Adrenal gland (tissue), 12 donors: ENCODE results near the gene FAHD1. TPM values are rescaled to one million over a fixed set of nuclear protein-coding genes. Genes with fewer than 3 reads are reported as not detected.

ENCODE experiments used
- DNase-seq, 7 donors: peaks; one replicate each; pipeline ENCODE4 v3.0.0-alpha.2; 2019 to 2020
- H3K27ac ChIP-seq, 5 donors: fragments of 200-600 bp; sonication (generic) in 4 of 5; 1 replicate in 3 of 5; 2 replicates in 2 of 5; pipeline versions ENCODE4 v1.5.1 to v1.8.0; 2016 to 2020; ENCODE audit warnings: mild to moderate bottlenecking in 1 of 5
- H3K27me3 ChIP-seq: fragments of 200-600 bp; 2 replicates; pipeline ENCODE4 v1.8.0; 2021
- H3K36me3 ChIP-seq, 2 donors: fragments of 200-600 bp; replicated peaks in 1 of 2; 1 replicate in 1 of 2; 2 replicates in 1 of 2; pipeline versions ENCODE4 v1.5.1 to v1.8.0; 2018 to 2022
- H3K4me1 ChIP-seq, 2 donors: fragments of 200-600 bp; replicated peaks in 1 of 2; 1 replicate in 1 of 2; 2 replicates in 1 of 2; pipeline versions ENCODE4 v1.5.1 to v1.8.0; 2018 to 2021
- H3K4me3 ChIP-seq, 4 donors: fragments of 200-600 bp; sonication (generic) in 3 of 4; one replicate each; pipeline ENCODE4 v1.5.1; 2016 to 2018
- H3K9me3 ChIP-seq, 3 donors: fragments of 200-600 bp; sonication (generic) in 1 of 3; replicated peaks in 1 of 3; 1 replicate in 2 of 3; 2 replicates in 1 of 3; pipeline versions ENCODE4 v1.5.1 to v1.8.0; 2016 to 2021
- CTCF ChIP-seq, 6 experiments: fragments of 450-650 bp in 4 of 6; fragments of 200-600 bp in 2 of 6; sonication (generic) in 1 of 6; IDR thresholded peaks; 1 replicate in 5 of 6; 2 replicates in 1 of 6; pipeline versions ENCODE4 v1.5.1 to v1.8.0; 2016 to 2021; ENCODE audit warnings: antibody characterized with exemption in 6 of 6, mild to moderate bottlenecking in 2 of 6, moderate library complexity in 1 of 6
- POLR2A ChIP-seq, 2 donors: fragments of 450-650 bp; IDR thresholded peaks; one replicate each; pipeline ENCODE4 v1.6.1; 2017; ENCODE audit warnings: antibody characterized with exemption in 2 of 2, mild to moderate bottlenecking in 2 of 2, moderate library complexity in 1 of 2
- WGBS, 4 donors: extraction: QIAGEN DNeasy Blood & Tissue Kit in 2 of 4; methylation state at CpG; one replicate each; pipeline versions ENCODE4 v1.1.5 to v1.1.7; 2013 to 2017; 5-methylcytosine and 5-hydroxymethylcytosine counted together
- intact Hi-C, 2 donors: fragments of 100-400 bp; cut with DNase I; formaldehyde crosslinking; loops; one replicate each; pipeline versions ENCODE4 v1.14.1 to v1.15.0; 2022 to 2023
- polyA plus RNA-seq, 3 donors: library from polyadenylated mRNA; stranded (reverse); fragments of 200-250 nt in 2 of 3; fragments of 350-450 nt in 1 of 3; fragmentation: Illumina TruSeq in 1 of 3; extraction: RNeasy Lipid Tissue Mini Kit (QIAGEN cat#74804) in 1 of 3; gene quantifications; one replicate each; pipeline ENCODE4 v1.2.3, GENCODE V29; 2013 to 2014
- total RNA-seq, 9 donors: library from RNA; depleted of rRNA in 4 of 9; stranded (reverse); fragments of >200 nt in 4 of 9; fragments of 120-200 nt in 1 of 9; fragmentation: NEBNext Ultra II Directional in 1 of 9; extraction: Animal tissue kit (Norgen Biotek cat#: 25700) in 1 of 9; gene quantifications; one replicate each; pipeline versions ENCODE4 v1.1.0 to v1.2.4, GENCODE V29; 2013 to 2023
- donor health status: healthy with polysubstance abuse.
- donor health status: Bipolar disorder and iron deficiency.
- donor health status: DM: yes; HTN: yes; CAD: no.
- donor health status: DM: no; HTN: no; CAD: no.
- donor health status: DM: no; HTN: no; CAD: no.
- donor health status: DM: yes; HTN: yes; CAD: no.

The FAHD1 gene
- total and polyA plus RNA-seq, 12 donors: 15.2 to 140 (median 51.1) TPM

- Histone ChIP-seq H3K27me3 (no peaks in the 10 kb centered on the region), H3K4me3 (peak overlapping the region in 3 of 4 donors; percentile 30 to 97 (median 59)), H3K36me3 (peaks cover 0 to 16% of the 10 kb centered on the region in 2 donors), H3K4me1 (peaks cover 40 to 59% of the 10 kb centered on the region in 2 donors), H3K27ac (peak overlapping the region; percentile 35 to 98 (median 86)), H3K9me3 (no peaks in the 10 kb centered on the region)
- WGBS, 4 donors: 1 to 11% (median 6%) methylated on average over 13 to 96 of the region's 96 CpGs
- TF ChIP-seq POLR2A (IDR thresholded peaks at IDR 0.05): no peak
- TF ChIP-seq CTCF (IDR thresholded peaks at IDR 0.05): peak in 2 of 6 experiments; percentile 17 to 31
- intact Hi-C loops: loop anchor here in 1 of 2 donors (5.0 kb wide), 1 partner anchor 54 kb away; the partner anchor contains the start of genes EME2, MRPS34 and NME3
- DNase-seq: peak in 4 of 7 donors; percentile 62 to 77 (median 66)
Observed at GRCh38 chr16:1825864-1826690, 929 bp upstream of the FAHD1 start.

GRCh38 chr16:1828645-1829410 is 1.8 kb downstream of the FAHD1 start:
- WGBS, 4 donors: 75 to 81% (median 76%) methylated on average over 10 to 11 of the region's 11 CpGs
- H3K4me3 ChIP-seq: no peak overlapping the region
- intact Hi-C loops: loop anchor here in 1 of 2 donors (5.0 kb wide), 1 partner anchor 57 kb away; the partner anchor contains the start of genes EME2, MRPS34 and NME3

GRCh38 chr16:1830213-1830612 is 3.2 kb downstream of the FAHD1 start:
- Histone ChIP-seq H3K4me1 (peaks cover 31 to 40% of the 10 kb centered on the region in 2 donors), H3K9me3 (no peaks in the 10 kb centered on the region), H3K36me3 (no peaks in the 10 kb centered on the region), H3K27me3 (no peaks in the 10 kb centered on the region), H3K27ac (peak overlapping the region in 1 of 5 donors; percentile 75), H3K4me3 (no peak overlapping the region)
- TF ChIP-seq CTCF (IDR thresholded peaks at IDR 0.05) (no peak), POLR2A (IDR thresholded peaks at IDR 0.05) (no peak)
- WGBS, 4 donors: 30 to 55% (median 41%) methylated on average over 3 of the region's 3 CpGs
- DNase-seq: peak in 1 of 7 donors; percentile 56
- intact Hi-C loops: no loop called here

More at GRCh38 chr16:1828645-1829410, 1.8 kb downstream of the FAHD1 start:
- Histone ChIP-seq H3K27me3 (no peaks in the 10 kb centered on the region), H3K4me1 (peaks cover 40 to 54% of the 10 kb centered on the region in 2 donors), H3K36me3 (no peaks in the 10 kb centered on the region), H3K27ac (peak overlapping the region in 1 of 5 donors; percentile 9), H3K9me3 (no peaks in the 10 kb centered on the region)
- DNase-seq: no peak
- no peak for TF ChIP-seq POLR2A (IDR thresholded peaks at IDR 0.05)
- no peak for TF ChIP-seq CTCF (IDR thresholded peaks at IDR 0.05)
